GM12878 (cell line): ENCODE measurements around the gene TCF20. TPM values are rescaled to one million over a fixed set of nuclear protein-coding genes. Genes with fewer than 3 reads are reported as not detected.
A peak's percentile ranks its signal among the peaks of the same experiment; 100 is the strongest.

Experiments used
- ATAC-seq: fragments of 200-7000 bp; cut with Tn5 transposase; 3 replicates; pipeline ENCODE4 v1.9.1; 2020; ENCODE audit warnings: mild to moderate bottlenecking, moderate library complexity
- BruUV-seq: library from RNA; stranded (reverse); fragments of 400-500 nt; replicated peaks from 2 replicates; lab custom pipeline; 2021; lab: Mats Ljungman, UMichigan
- CTCF ChIA-PET: fragments of 300-600 bp; sonication (Branson Sonifier 250); formaldehyde crosslinking; extraction: SDS; loops from one replicate; lab custom pipeline; 2021; ENCODE audit warnings: inconsistent platforms; lab: Yijun Ruan, JAX
- POLR2A ChIA-PET: fragments of 350-600 bp; formaldehyde crosslinking; extraction: SDS; loops from one replicate; lab custom pipeline; 2021; ENCODE audit warnings: inconsistent platforms; lab: Charles Lee
- RAD21 ChIA-PET: fragments of 300-600 bp; sonication (Branson Sonifier 250); formaldehyde crosslinking; loops from one replicate; lab custom pipeline; 2023; ENCODE audit warnings: antibody characterized with exemption; ENCODE audit not compliant: unreplicated experiment; lab: Charles Lee
- SMC1A ChIA-PET: fragments of 300-600 bp; sonication (Branson Sonifier 250); formaldehyde crosslinking; loops from one replicate; lab custom pipeline; 2023; ENCODE audit not compliant: unreplicated experiment, uncharacterized antibody; lab: Charles Lee
- DNase-seq: peaks from one replicate; pipeline ENCODE4 v3.0.0-alpha.2; 2011; ENCODE audit warnings: low read depth, low spot score
- FAIRE-seq: peaks from 3 replicates; lab custom pipeline; 2011; peaks lifted over from hg19 to GRCh38; lab: Jason Lieb, UNC
- H2AFZ ChIP-seq: 2 replicates; pipeline ENCODE4 v1.6.0; 2011; ENCODE audit warnings: low read depth, low read length, control low read depth; ENCODE audit not compliant: control insufficient read depth
- H3K27ac ChIP-seq: 2 replicates; pipeline ENCODE4 v1.5.1; 2011; ENCODE audit warnings: control low read depth; ENCODE audit not compliant: control insufficient read depth, insufficient read depth
- H3K27me3 ChIP-seq, 2 experiments: replicated peaks in 1 of 2; 2 replicates each; pipeline versions ENCODE4 v1.6.0 to v1.6.1; 2011; ENCODE audit warnings: low read length in 1 of 2; ENCODE audit not compliant: control insufficient read depth in 2 of 2, insufficient read depth in 2 of 2
- H3K36me3 ChIP-seq, 2 experiments: 2 replicates each; pipeline ENCODE4 v1.5.1; 2011; ENCODE audit warnings: low read length in 1 of 2; ENCODE audit not compliant: control insufficient read depth in 2 of 2, insufficient read depth in 2 of 2
- H3K4me1 ChIP-seq: 2 replicates; pipeline ENCODE4 v1.6.1; 2011; ENCODE audit warnings: mild to moderate bottlenecking, low read length, moderate library complexity, mixed read lengths; ENCODE audit not compliant: control insufficient read depth, insufficient read depth
- H3K4me2 ChIP-seq: 2 replicates; pipeline ENCODE4 v1.6.0; 2011; ENCODE audit warnings: control low read depth; ENCODE audit not compliant: control insufficient read depth, insufficient read depth
- H3K4me3 ChIP-seq: fragments of 200-600 bp; sonication (generic); 2 replicates; pipeline ENCODE4 v1.5.1; 2016
- H3K79me2 ChIP-seq: 2 replicates; pipeline ENCODE4 v1.6.0; 2011; ENCODE audit warnings: low read length; ENCODE audit not compliant: control insufficient read depth, insufficient read depth
- H3K9ac ChIP-seq: 2 replicates; pipeline ENCODE4 v1.8.0; 2011; ENCODE audit warnings: low read length, control low read depth, mixed read lengths; ENCODE audit not compliant: control insufficient read depth, insufficient read depth
- H3K9me3 ChIP-seq: replicated peaks from 3 replicates; pipeline ENCODE4 v1.5.1; 2011; ENCODE audit warnings: mild to moderate bottlenecking, low read length; ENCODE audit not compliant: control insufficient read depth, insufficient read depth
- H4K20me1 ChIP-seq: 2 replicates; pipeline ENCODE4 v1.6.0; 2011; ENCODE audit not compliant: control insufficient read depth, insufficient read depth
- ATF7 ChIP-seq: fragments of 450-650 bp; IDR thresholded peaks from 2 replicates; pipeline ENCODE4 v1.6.1; 2016; ENCODE audit warnings: low read depth, mild to moderate bottlenecking
- BCL11A ChIP-seq: IDR thresholded peaks from 2 replicates; pipeline ENCODE4 v1.6.1; 2011; ENCODE audit warnings: low read depth, low read length
- EGR1 ChIP-seq, 2 experiments: IDR thresholded peaks; 1 replicate in 1 of 2; 2 replicates in 1 of 2; pipeline ENCODE4 v1.6.1; 2011 to 2012; ENCODE audit warnings: low read depth in 2 of 2, low read length in 2 of 2, borderline replicate concordance in 1 of 2, mild to moderate bottlenecking in 1 of 2, moderate library complexity in 1 of 2
- IKZF1 ChIP-seq: fragments of 450-650 bp; conservative IDR thresholded peaks from 2 replicates; pipeline ENCODE4 v1.6.1; 2017; ENCODE audit warnings: antibody characterized with exemption, mild to moderate bottlenecking
- KLF5 ChIP-seq: fragments of 450-650 bp; IDR thresholded peaks from 2 replicates; pipeline ENCODE4 v1.6.1; 2014; ENCODE audit warnings: mild to moderate bottlenecking; ENCODE audit not compliant: partially characterized antibody
- MXI1 ChIP-seq: fragments of 150-350 bp; IDR thresholded peaks from 2 replicates; pipeline ENCODE4 v1.6.1; 2011; ENCODE audit warnings: low read depth, mild to moderate bottlenecking, inconsistent platforms, low read length, improper control_type of control experiment
- PAX5 ChIP-seq: IDR thresholded peaks from 2 replicates; pipeline ENCODE4 v1.6.1; 2011; ENCODE audit warnings: low read depth, low read length, borderline replicate concordance
- PML ChIP-seq: IDR thresholded peaks from 2 replicates; pipeline ENCODE4 v1.6.1; 2012; ENCODE audit warnings: low read length, inconsistent platforms
- POLR2A ChIP-seq: IDR thresholded peaks from 2 replicates; pipeline ENCODE4 v1.6.1; 2011; ENCODE audit warnings: low read depth, mild to moderate bottlenecking, low read length
- POLR2AphosphoS2 ChIP-seq: IDR thresholded peaks from 2 replicates; pipeline ENCODE4 v1.6.1; 2011; ENCODE audit warnings: low read depth, mild to moderate bottlenecking, low read length, improper control_type of control experiment, moderate library complexity
- POU2F2 ChIP-seq: IDR thresholded peaks from 3 replicates; pipeline ENCODE4 v1.6.1; 2011; ENCODE audit warnings: low read depth, mild to moderate bottlenecking, low read length, borderline replicate concordance
- RAD51 ChIP-seq: fragments of 450-650 bp; IDR thresholded peaks from 2 replicates; pipeline ENCODE4 v1.6.1; 2016; ENCODE audit warnings: moderate library complexity, mild to moderate bottlenecking, inconsistent platforms
- STAT3 ChIP-seq: IDR thresholded peaks from 2 replicates; pipeline ENCODE4 v1.6.1; 2011; ENCODE audit warnings: low read depth, low read length, improper control_type of control experiment
- TAF1 ChIP-seq: IDR thresholded peaks from 2 replicates; pipeline ENCODE4 v1.6.1; 2011; ENCODE audit warnings: mild to moderate bottlenecking, low read depth, low read length, borderline replicate concordance
- TCF12 ChIP-seq: IDR thresholded peaks from 2 replicates; pipeline ENCODE4 v1.6.1; 2011; ENCODE audit warnings: low read depth, mild to moderate bottlenecking, low read length
- WGBS: methylation state at CpG from one replicate; pipeline ENCODE4 v1.1.6; 2016; ENCODE audit warnings: low lambda C conversion rate; ENCODE audit not compliant: insufficient replicate concordance, insufficient coverage; ENCODE audit errors: missing lambda C conversion rate; 5-methylcytosine and 5-hydroxymethylcytosine counted together
- in situ Hi-C: fragments of 300-500 bp; cut with MboI; formaldehyde crosslinking; loops from 9 replicates; pipeline ENCODE4 v1.14.3; 2018; ENCODE audit warnings: mixed read lengths
- intact Hi-C: fragments of 100-400 bp; cut with micrococcal nuclease; formaldehyde crosslinking; loops from one replicate; pipeline ENCODE4 v1.14.2; 2022; ENCODE audit not compliant: unreplicated experiment
- polyA plus RNA-seq, 11 experiments: library from polyadenylated mRNA; depleted of rRNA in 4 of 11; unstranded in 6 of 11; stranded (reverse) in 5 of 11; fragments of >200 nt; fragmentation: Nextera tagmentation in 4 of 11; fragmentation: Illumina TruSeq in 1 of 11; extraction: Ambion mirVana in 4 of 11; extraction: Trizol in 1 of 11; gene quantifications; 1 replicate in 1 of 11; 2 replicates in 10 of 11; pipeline versions ENCODE4 v1.2.1 to v1.2.3, GENCODE V29; 2011 to 2016; ENCODE audit warnings: inconsistent platforms in 2 of 11, missing spikeins in 2 of 11, low read depth in 1 of 11
- total RNA-seq, 4 experiments: library from RNA; depleted of rRNA in 3 of 4; stranded (reverse); fragments of >200 nt in 3 of 4; fragmentation: Illumina TruSeq in 1 of 4; extraction: Trizol in 1 of 4; gene quantifications; 2 replicates each; pipeline versions ENCODE4 v1.2.1 to v1.2.3, GENCODE V29; 2013 to 2021
- TF ChIP-seq, protein P1 (sequence below): fragments of 450-650 bp; IDR thresholded peaks from 2 replicates; pipeline ENCODE4 v1.6.1; 2014; ENCODE audit warnings: mild to moderate bottlenecking
- TF ChIP-seq, protein P2 (sequence below): IDR thresholded peaks from 2 replicates; pipeline ENCODE4 v1.6.1; 2012; ENCODE audit warnings: mild to moderate bottlenecking, low read depth, low read length

Gene TCF20
- total and polyA plus RNA-seq, 10 of the 15 experiments (the other 5 are each of a cell fraction or from before 2014, with no cell fraction given): 0.64 to 52.9 (median 22.6) TPM

DNA sequence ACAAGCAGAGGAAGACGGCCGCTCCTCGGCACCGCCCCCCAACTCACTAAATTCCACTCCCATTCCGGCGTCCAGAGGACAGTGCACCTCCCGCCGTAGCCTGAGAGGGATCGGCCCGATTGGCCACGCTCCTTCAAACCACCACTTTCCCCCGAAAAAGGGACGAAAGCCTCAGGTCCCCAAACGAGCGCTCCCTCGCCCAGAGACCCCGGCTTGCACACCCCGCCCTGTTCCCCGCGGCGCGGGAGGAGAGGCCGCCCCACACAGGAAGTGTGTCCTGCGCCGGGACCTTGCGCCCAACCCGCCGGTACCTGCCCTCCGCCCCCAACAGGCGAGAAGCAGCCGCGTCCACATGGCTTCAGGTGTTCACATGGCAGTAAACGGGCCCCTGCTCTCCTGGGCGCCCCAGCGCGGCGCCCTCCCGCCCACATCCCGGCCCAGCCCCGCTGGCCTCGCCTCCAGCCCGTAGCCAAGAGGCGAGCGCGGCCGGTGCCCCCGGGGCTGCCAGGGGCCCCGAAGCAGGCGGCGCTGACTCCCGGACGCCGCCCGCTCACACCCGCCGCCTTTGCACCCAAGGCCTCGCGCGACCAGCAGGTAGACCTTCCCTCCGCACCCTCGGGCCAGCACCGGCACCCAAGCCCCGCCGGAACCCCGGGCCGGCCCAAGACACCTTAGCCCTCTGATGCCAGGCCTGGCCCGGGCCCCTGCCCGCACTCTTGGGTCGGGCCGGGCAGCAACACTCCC is 849 bp downstream of the TCF20 start:
- peak; percentile 52 for FAIRE-seq
- no TSS peak for BruUV-seq
- SMC1A ChIA-PET: interaction anchor here (0.7 to 1.4 kb wide), 4 partner anchors 8 to 167 kb away, joined by 3 to 7 read pairs (median 4); no protein-coding TSS in a partner anchor
- TF ChIP-seq POU2F2 (0 out of 3 replicates have a peak, but pooled peaks have one; percentile 30), STAT3 (no peak), IKZF1 (peak; percentile 72), POLR2AphosphoS2 (no peak), TAF1 (0 out of 2 replicates have a peak, but pooled peaks have one; percentile 9), MXI1 (peak; percentile 92), PML (no peak), RAD51 (no peak), TCF12 (peak; percentile 46; the same call in 1 of the 2 replicates), KLF5 (peak; percentile 57), ATF7 (no peak), BCL11A (0 out of 2 replicates have a peak, but pooled peaks have one; percentile 6), POLR2A (peak; percentile 83), PAX5 (0 out of 2 replicates have a peak, but pooled peaks have one; percentile 3), EGR1 (IDR thresholded peaks at IDR 0.05; ENCODE audit: borderline replicate concordance in 1 of 2, low read depth in 2 of 2, low read length in 2 of 2) (0 out of 3 replicates have a peak, but pooled peaks of 1 of the 2 experiments have one; percentile 5)
- TF ChIP-seq, protein P1, sequence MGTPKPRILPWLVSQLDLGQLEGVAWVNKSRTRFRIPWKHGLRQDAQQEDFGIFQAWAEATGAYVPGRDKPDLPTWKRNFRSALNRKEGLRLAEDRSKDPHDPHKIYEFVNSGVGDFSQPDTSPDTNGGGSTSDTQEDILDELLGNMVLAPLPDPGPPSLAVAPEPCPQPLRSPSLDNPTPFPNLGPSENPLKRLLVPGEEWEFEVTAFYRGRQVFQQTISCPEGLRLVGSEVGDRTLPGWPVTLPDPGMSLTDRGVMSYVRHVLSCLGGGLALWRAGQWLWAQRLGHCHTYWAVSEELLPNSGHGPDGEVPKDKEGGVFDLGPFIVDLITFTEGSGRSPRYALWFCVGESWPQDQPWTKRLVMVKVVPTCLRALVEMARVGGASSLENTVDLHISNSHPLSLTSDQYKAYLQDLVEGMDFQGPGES: no peak
- TF ChIP-seq, protein P2, sequence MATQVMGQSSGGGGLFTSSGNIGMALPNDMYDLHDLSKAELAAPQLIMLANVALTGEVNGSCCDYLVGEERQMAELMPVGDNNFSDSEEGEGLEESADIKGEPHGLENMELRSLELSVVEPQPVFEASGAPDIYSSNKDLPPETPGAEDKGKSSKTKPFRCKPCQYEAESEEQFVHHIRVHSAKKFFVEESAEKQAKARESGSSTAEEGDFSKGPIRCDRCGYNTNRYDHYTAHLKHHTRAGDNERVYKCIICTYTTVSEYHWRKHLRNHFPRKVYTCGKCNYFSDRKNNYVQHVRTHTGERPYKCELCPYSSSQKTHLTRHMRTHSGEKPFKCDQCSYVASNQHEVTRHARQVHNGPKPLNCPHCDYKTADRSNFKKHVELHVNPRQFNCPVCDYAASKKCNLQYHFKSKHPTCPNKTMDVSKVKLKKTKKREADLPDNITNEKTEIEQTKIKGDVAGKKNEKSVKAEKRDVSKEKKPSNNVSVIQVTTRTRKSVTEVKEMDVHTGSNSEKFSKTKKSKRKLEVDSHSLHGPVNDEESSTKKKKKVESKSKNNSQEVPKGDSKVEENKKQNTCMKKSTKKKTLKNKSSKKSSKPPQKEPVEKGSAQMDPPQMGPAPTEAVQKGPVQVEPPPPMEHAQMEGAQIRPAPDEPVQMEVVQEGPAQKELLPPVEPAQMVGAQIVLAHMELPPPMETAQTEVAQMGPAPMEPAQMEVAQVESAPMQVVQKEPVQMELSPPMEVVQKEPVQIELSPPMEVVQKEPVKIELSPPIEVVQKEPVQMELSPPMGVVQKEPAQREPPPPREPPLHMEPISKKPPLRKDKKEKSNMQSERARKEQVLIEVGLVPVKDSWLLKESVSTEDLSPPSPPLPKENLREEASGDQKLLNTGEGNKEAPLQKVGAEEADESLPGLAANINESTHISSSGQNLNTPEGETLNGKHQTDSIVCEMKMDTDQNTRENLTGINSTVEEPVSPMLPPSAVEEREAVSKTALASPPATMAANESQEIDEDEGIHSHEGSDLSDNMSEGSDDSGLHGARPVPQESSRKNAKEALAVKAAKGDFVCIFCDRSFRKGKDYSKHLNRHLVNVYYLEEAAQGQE: no peak

More for the DNA sequence above, 849 bp downstream of the TCF20 start:
- Histone ChIP-seq H3K4me3 (peak overlapping the region; percentile 97), H3K27me3 (no peaks in the 10 kb centered on the region), H3K4me1 (peaks cover 8% of the 10 kb centered on the region; the same call in 1 of the 2 replicates), H3K9me3 (no peaks in the 10 kb centered on the region), H4K20me1 (no peaks in the 10 kb centered on the region; the same call in 1 of the 2 replicates), H3K9ac (peak overlapping the region; percentile 92), H3K79me2 (peaks cover 53% of the 10 kb centered on the region), H2AFZ (peak overlapping the region; percentile 13), H3K4me2 (peak overlapping the region; percentile 86), H3K36me3 (0 out of 4 replicates have a peak, but pooled peaks cover 0 to 2% of the 10 kb centered on the region in 2 experiments), H3K27ac (peak overlapping the region; percentile 81)
- POLR2A ChIA-PET: interaction anchor here (0.9 kb wide), 1 partner anchor 92 kb away, joined by 3 read pairs; no protein-coding TSS in a partner anchor
- CTCF ChIA-PET: interaction anchor here (0.6 to 1.4 kb wide), 3 partner anchors 8 to 175 kb away, joined by 3 read pairs; no protein-coding TSS in a partner anchor
- no peak for DNase-seq
- ATAC-seq: peak; percentile 88
- RAD21 ChIA-PET: interaction anchor here (0.8 to 1.3 kb wide), 3 partner anchors 84 to 113 kb away, joined by 3 to 5 read pairs (median 3); no protein-coding TSS in a partner anchor
- in situ Hi-C loops: no loop called here
- intact Hi-C loops: loop anchor here (2.0 to 5.0 kb wide), 3 partner anchors 87 to 167 kb away; no protein-coding TSS in a partner anchor
- 2% methylated on average over 57 of the region's 70 CpGs for WGBS
